Panc1 (cell line): ENCODE measurements around the gene SNX9. TPM values are rescaled to one million over a fixed set of nuclear protein-coding genes. Genes with fewer than 3 reads are reported as not detected.

Source experiments
- ATAC-seq: fragments of 200-7000 bp; cut with Tn5 transposase; 2 replicates; pipeline ENCODE4 v1.9.1; 2020; ENCODE audit warnings: mild to moderate bottlenecking, moderate library complexity
- BruUV-seq: library from RNA; stranded (reverse); fragments of 400-500 nt; replicated peaks from 2 replicates; lab custom pipeline; 2021; lab: Mats Ljungman, UMichigan
- CTCF ChIA-PET: fragments of 300-600 bp; sonication (Branson Sonifier 250); formaldehyde crosslinking; loops from one replicate; lab custom pipeline; 2022; ENCODE audit warnings: antibody characterized with exemption; lab: Charles Lee
- POLR2A ChIA-PET: fragments of 300-600 bp; sonication (Branson Sonifier 250); formaldehyde crosslinking; loops from one replicate; lab custom pipeline; 2022; ENCODE audit warnings: antibody characterized with exemption; lab: Charles Lee
- DNase-seq: peaks from one replicate; pipeline ENCODE4 v3.0.0-alpha.2; 2010; ENCODE audit warnings: low read depth, low spot score
- H3K27ac ChIP-seq: 2 replicates; pipeline ENCODE4 v1.5.1; 2011; ENCODE audit warnings: mild to moderate bottlenecking, low read length, inconsistent platforms
- H3K27me3 ChIP-seq: fragments of 200-500 bp; sonication (Bioruptor generic); 2 replicates; pipeline ENCODE4 v1.6.0; 2014; ENCODE audit warnings: low read length, inconsistent platforms; ENCODE audit not compliant: control insufficient read depth, insufficient read depth
- H3K36me3 ChIP-seq: fragments of 200-500 bp; sonication (Bioruptor generic); 2 replicates; pipeline ENCODE4 v1.5.1; 2014; ENCODE audit warnings: inconsistent platforms, mild to moderate bottlenecking, low read length, moderate library complexity; ENCODE audit not compliant: control insufficient read depth, insufficient read depth
- H3K4me1 ChIP-seq: 2 replicates; pipeline ENCODE4 v1.5.1; 2011; ENCODE audit warnings: inconsistent platforms, mild to moderate bottlenecking, low read length, moderate library complexity; ENCODE audit not compliant: control insufficient read depth, insufficient read depth
- H3K4me3 ChIP-seq, 2 experiments: 2 replicates each; pipeline ENCODE4 v1.5.1; 2011 to 2012; ENCODE audit warnings: low read depth in 2 of 2, low read length in 2 of 2, mild to moderate bottlenecking in 2 of 2, inconsistent platforms in 1 of 2, moderate library complexity in 1 of 2
- H3K9me3 ChIP-seq: fragments of 200-500 bp; sonication (Bioruptor generic); 2 replicates; pipeline ENCODE4 v1.5.1; 2014; ENCODE audit warnings: low read depth, mild to moderate bottlenecking, inconsistent platforms, low read length, moderate library complexity; ENCODE audit not compliant: control insufficient read depth, insufficient read depth
- POLR2AphosphoS5 ChIP-seq: IDR thresholded peaks from 2 replicates; pipeline ENCODE4 v1.6.1; 2012; ENCODE audit warnings: mild to moderate bottlenecking, low read depth, low read length, moderate library complexity
- SIN3A ChIP-seq: IDR thresholded peaks from 2 replicates; pipeline ENCODE4 v1.6.1; 2012; ENCODE audit warnings: low read depth, mild to moderate bottlenecking, low read length, moderate library complexity, borderline replicate concordance; ENCODE audit not compliant: insufficient read depth
- TCF7L2 ChIP-seq: IDR thresholded peaks from 2 replicates; pipeline ENCODE4 v1.6.1; 2011; ENCODE audit warnings: mild to moderate bottlenecking, low read depth, low read length, inconsistent platforms
- in situ Hi-C: cut with HindIII; loops from 2 replicates; pipeline ENCODE4 v1.10.0; 2016; ENCODE audit warnings: low sequenced_read_pairs, low pct_unique_long_range_greater_than_20kb
- intact Hi-C: fragments of 100-400 bp; cut with micrococcal nuclease; formaldehyde crosslinking; loops from one replicate; pipeline ENCODE4 v1.10.0; 2022; ENCODE audit not compliant: unreplicated experiment
- total RNA-seq: library from RNA; stranded (reverse); gene quantifications from one replicate; pipeline ENCODE4 v1.2.1, GENCODE V29; 2021; ENCODE audit not compliant: unreplicated experiment
- TF ChIP-seq, protein P1 (sequence below): fragments of 450-650 bp; IDR thresholded peaks from 2 replicates; pipeline ENCODE4 v1.5.1; 2017; ENCODE audit warnings: mild to moderate bottlenecking
- TF ChIP-seq, protein P2 (sequence below), 2 experiments: IDR thresholded peaks; 2 replicates each; pipeline ENCODE4 v1.6.1; 2011 to 2012; ENCODE audit warnings: low read depth in 2 of 2, control low read depth in 1 of 2, low read length in 1 of 2, mild to moderate bottlenecking in 1 of 2, moderate library complexity in 1 of 2; ENCODE audit not compliant: insufficient read depth in 1 of 2

The SNX9 gene
- total RNA-seq, 1 experiment from 2014 or later = 46.0 TPM

DNA sequence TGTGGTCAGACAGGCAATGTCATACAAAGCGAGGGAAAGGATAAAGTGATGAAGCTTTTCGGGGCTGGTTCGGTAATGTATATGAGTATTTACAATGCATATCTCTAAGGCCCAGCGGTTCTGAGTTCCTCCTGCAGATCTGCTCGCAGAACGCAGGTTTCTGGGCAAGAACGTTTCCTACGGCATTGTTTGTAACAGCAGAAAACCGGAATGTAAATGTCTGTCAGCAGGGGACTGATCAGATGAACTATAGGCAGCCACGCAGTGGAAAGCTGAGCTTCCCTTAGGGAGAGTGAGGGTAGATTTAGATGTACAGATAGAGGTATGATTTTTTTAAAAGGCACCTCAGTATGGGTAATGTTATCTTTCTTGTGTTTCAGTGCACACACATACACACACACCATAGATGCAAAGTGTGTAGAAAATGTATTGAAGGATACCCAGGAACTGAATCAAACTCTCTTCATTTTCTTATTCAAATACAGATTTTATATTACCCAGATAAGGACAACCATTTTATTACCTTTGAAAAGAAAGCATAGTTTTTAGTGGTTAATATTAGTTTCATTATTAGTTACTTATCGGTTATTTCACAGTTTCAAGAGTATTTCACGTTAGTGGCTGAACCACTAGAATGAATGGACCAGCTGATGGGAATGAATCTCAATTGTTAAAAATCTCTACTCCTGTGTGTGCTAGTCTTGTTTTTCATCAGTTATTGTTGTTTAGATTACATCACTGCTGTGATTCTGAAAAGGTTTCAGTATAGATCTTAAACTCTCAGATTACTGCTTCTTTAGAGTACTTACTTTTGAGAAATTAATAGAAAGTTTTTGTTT lies 56.2 kb downstream of the SNX9 start:
- Histone ChIP-seq H3K9me3 (no peaks in the 10 kb centered on the region), H3K4me3 (no peak overlapping the region), H3K27ac (no peak overlapping the region), H3K4me1 (no peaks in the 10 kb centered on the region), H3K36me3 (peaks cover 32% of the 10 kb centered on the region), H3K27me3 (no peaks in the 10 kb centered on the region)
- no peak for TF ChIP-seq SIN3A
- TF ChIP-seq TCF7L2 = no peak
- TF ChIP-seq, protein P1, sequence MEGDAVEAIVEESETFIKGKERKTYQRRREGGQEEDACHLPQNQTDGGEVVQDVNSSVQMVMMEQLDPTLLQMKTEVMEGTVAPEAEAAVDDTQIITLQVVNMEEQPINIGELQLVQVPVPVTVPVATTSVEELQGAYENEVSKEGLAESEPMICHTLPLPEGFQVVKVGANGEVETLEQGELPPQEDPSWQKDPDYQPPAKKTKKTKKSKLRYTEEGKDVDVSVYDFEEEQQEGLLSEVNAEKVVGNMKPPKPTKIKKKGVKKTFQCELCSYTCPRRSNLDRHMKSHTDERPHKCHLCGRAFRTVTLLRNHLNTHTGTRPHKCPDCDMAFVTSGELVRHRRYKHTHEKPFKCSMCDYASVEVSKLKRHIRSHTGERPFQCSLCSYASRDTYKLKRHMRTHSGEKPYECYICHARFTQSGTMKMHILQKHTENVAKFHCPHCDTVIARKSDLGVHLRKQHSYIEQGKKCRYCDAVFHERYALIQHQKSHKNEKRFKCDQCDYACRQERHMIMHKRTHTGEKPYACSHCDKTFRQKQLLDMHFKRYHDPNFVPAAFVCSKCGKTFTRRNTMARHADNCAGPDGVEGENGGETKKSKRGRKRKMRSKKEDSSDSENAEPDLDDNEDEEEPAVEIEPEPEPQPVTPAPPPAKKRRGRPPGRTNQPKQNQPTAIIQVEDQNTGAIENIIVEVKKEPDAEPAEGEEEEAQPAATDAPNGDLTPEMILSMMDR = no peak
- TF ChIP-seq POLR2AphosphoS5 = no peak
- TF ChIP-seq, protein P2, sequence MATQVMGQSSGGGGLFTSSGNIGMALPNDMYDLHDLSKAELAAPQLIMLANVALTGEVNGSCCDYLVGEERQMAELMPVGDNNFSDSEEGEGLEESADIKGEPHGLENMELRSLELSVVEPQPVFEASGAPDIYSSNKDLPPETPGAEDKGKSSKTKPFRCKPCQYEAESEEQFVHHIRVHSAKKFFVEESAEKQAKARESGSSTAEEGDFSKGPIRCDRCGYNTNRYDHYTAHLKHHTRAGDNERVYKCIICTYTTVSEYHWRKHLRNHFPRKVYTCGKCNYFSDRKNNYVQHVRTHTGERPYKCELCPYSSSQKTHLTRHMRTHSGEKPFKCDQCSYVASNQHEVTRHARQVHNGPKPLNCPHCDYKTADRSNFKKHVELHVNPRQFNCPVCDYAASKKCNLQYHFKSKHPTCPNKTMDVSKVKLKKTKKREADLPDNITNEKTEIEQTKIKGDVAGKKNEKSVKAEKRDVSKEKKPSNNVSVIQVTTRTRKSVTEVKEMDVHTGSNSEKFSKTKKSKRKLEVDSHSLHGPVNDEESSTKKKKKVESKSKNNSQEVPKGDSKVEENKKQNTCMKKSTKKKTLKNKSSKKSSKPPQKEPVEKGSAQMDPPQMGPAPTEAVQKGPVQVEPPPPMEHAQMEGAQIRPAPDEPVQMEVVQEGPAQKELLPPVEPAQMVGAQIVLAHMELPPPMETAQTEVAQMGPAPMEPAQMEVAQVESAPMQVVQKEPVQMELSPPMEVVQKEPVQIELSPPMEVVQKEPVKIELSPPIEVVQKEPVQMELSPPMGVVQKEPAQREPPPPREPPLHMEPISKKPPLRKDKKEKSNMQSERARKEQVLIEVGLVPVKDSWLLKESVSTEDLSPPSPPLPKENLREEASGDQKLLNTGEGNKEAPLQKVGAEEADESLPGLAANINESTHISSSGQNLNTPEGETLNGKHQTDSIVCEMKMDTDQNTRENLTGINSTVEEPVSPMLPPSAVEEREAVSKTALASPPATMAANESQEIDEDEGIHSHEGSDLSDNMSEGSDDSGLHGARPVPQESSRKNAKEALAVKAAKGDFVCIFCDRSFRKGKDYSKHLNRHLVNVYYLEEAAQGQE (IDR thresholded peaks at IDR 0.05; ENCODE audit: insufficient read depth in 1 of 2, low read depth in 2 of 2, low read length in 1 of 2) = no peak
- ChIA-PET CTCF (no interaction called here), POLR2A (no interaction called here)
- intact Hi-C loops (no loop called here), in situ Hi-C loops (no loop called here)
- TSS peak; percentile 41 for BruUV-seq
- no peak for ATAC-seq
- no peak for DNase-seq

DNA sequence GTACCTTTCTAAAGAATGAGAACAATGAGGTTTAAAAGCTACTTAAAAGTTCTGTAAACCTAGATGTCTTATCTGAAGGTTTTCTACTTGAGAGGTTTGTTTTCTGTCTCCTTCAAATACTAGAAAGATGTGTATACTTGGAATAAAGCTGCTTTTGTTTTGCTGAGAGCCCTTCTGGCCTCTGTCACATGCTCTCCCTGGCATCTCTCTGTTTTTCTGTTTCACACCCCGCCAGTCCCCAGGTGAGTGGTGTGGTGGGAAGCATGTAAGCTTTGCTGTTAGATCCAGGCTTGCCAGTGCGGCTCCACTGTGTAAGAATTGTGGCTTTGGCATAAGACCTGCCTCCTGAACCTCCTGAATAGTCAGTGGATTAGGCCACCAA lies 56.8 kb downstream of the SNX9 start:
- no peaks in the 10 kb centered on the region for H3K9me3 ChIP-seq
- no peak overlapping the region for H3K27ac ChIP-seq
- H3K4me3 ChIP-seq = no peak overlapping the region
- ChIA-PET POLR2A (no interaction called here), CTCF (no interaction called here)
- TF ChIP-seq TCF7L2 (no peak), SIN3A (no peak), POLR2AphosphoS5 (no peak)
- TF ChIP-seq, protein P2 (IDR thresholded peaks at IDR 0.05; ENCODE audit: insufficient read depth in 1 of 2, low read depth in 2 of 2, low read length in 1 of 2) = no peak
- TF ChIP-seq, protein P1 = no peak
- no peaks in the 10 kb centered on the region for H3K27me3 ChIP-seq
- peaks cover 34% of the 10 kb centered on the region for H3K36me3 ChIP-seq
- H3K4me1 ChIP-seq = no peaks in the 10 kb centered on the region
- intact Hi-C loops = no loop called here
- no TSS peak for BruUV-seq
- DNase-seq (no peak), ATAC-seq (no peak)
- in situ Hi-C loops = no loop called here
